HCT116 (cell line): Measurements from ENCODE around the gene ROR2.

Experiments used
- CEBPB ChIP-seq: IDR thresholded peaks from 2 replicates; pipeline ENCODE4 v1.6.1; 2012; ENCODE audit warnings: low read depth
- EZH2 ChIP-seq: fragments of 200-600 bp; sonication (generic); IDR thresholded peaks from 2 replicates; pipeline ENCODE4 v1.6.1; 2017; ENCODE audit warnings: antibody characterized with exemption, mixed run types
- JUND ChIP-seq: IDR thresholded peaks from 2 replicates; pipeline ENCODE4 v1.6.1; 2012
- POLR2A ChIP-seq: IDR thresholded peaks from 2 replicates; pipeline ENCODE4 v1.7.0; 2011; ENCODE audit warnings: borderline replicate concordance; ENCODE audit not compliant: insufficient read depth, insufficient read length; ENCODE audit errors: extremely low read depth
- POLR2AphosphoS5 ChIP-seq: IDR thresholded peaks from 2 replicates; pipeline ENCODE4 v1.6.1; 2011; ENCODE audit warnings: mild to moderate bottlenecking, low read depth, low read length, moderate library complexity
- SIN3A ChIP-seq: IDR thresholded peaks from 2 replicates; pipeline ENCODE4 v1.6.1; 2012; ENCODE audit warnings: low read depth
- SRF ChIP-seq: IDR thresholded peaks from 2 replicates; pipeline ENCODE4 v1.6.1; 2012; ENCODE audit warnings: low read depth
- ZFX ChIP-seq: fragments of 450-650 bp; IDR thresholded peaks from 2 replicates; pipeline ENCODE4 v1.6.1; 2017
- ZNF274 ChIP-seq: fragments of 200-500 bp; sonication (Bioruptor generic); IDR thresholded peaks from 2 replicates; pipeline ENCODE4 v1.6.1; 2014; ENCODE audit warnings: mild to moderate bottlenecking, low read depth, low read length, inconsistent platforms
- TF ChIP-seq, protein P1 (sequence below), 3 experiments: fragments of 200-600 bp in 1 of 3; sonication (generic) in 1 of 3; IDR thresholded peaks in 2 of 3; conservative IDR thresholded peaks in 1 of 3; 2 replicates each; pipeline ENCODE4 v1.5.1; 2012 to 2017; ENCODE audit warnings: low read depth in 2 of 3, low read length in 2 of 3, antibody characterized with exemption in 1 of 3, borderline replicate concordance in 1 of 3, control low read depth in 1 of 3, mild to moderate bottlenecking in 1 of 3, mixed read lengths in 1 of 3, mixed run types in 1 of 3, moderate library complexity in 1 of 3; ENCODE audit not compliant: insufficient read depth in 1 of 3
- TF ChIP-seq, protein P2 (sequence below): IDR thresholded peaks from 2 replicates; pipeline ENCODE4 v1.6.1; 2011; ENCODE audit warnings: mild to moderate bottlenecking, low read length, moderate library complexity; ENCODE audit not compliant: insufficient replicate concordance; ENCODE audit errors: extremely low read depth
- TF ChIP-seq, protein P3 (sequence below): IDR thresholded peaks from 2 replicates; pipeline ENCODE4 v1.6.1; 2012; ENCODE audit warnings: low read depth

DNA sequence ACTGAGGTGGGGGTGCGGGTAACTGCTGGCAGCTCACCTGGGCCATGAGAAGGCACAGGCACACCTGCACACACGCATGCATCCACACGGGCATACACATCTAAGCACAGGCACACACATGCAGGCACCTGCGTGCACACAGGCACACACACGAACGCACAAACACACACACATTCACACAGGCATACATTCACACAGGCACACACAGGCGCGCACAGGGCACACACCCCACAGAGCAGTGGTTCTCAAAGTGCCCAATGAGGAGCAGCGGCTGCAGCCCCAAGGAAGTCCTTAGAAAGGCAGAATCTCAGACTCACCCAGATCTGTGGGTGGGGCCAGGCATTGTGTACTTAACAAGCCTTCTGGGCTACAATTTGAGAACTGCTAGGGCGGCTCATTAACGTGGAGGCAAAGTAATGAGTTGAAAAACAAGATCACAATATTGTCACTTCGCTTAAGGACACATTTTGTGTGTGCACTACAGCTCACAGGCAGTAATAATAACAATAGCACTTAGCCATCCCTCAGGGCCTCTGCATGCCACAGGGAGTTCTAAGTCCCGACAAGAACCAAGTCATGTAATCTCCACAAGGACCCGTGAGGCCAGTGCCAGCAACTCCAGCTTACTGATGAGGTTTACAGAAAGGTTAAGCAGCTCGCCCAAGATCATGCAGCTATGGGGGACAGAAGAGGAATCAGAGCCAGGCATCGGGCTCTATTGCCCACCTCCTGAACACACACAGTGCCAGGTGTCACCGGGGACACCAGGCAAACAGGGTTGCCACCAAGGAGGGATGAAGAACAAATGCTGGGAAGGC lies 91.6 kb downstream of the ROR2 start:
- TF ChIP-seq, protein P1, sequence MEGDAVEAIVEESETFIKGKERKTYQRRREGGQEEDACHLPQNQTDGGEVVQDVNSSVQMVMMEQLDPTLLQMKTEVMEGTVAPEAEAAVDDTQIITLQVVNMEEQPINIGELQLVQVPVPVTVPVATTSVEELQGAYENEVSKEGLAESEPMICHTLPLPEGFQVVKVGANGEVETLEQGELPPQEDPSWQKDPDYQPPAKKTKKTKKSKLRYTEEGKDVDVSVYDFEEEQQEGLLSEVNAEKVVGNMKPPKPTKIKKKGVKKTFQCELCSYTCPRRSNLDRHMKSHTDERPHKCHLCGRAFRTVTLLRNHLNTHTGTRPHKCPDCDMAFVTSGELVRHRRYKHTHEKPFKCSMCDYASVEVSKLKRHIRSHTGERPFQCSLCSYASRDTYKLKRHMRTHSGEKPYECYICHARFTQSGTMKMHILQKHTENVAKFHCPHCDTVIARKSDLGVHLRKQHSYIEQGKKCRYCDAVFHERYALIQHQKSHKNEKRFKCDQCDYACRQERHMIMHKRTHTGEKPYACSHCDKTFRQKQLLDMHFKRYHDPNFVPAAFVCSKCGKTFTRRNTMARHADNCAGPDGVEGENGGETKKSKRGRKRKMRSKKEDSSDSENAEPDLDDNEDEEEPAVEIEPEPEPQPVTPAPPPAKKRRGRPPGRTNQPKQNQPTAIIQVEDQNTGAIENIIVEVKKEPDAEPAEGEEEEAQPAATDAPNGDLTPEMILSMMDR (IDR thresholded peaks at IDR 0.05 in 2 of 3, conservative IDR thresholded peaks at IDR 0.05 in 1 of 3; ENCODE audit: borderline replicate concordance in 1 of 3, insufficient read depth in 1 of 3, low read depth in 2 of 3, low read length in 2 of 3) = no peak
- TF ChIP-seq ZNF274 (no peak), SIN3A (no peak), CEBPB (no peak), POLR2A (no peak), EZH2 (no peak), POLR2AphosphoS5 (no peak), SRF (no peak), ZFX (no peak), JUND (no peak)
- TF ChIP-seq, protein P2, sequence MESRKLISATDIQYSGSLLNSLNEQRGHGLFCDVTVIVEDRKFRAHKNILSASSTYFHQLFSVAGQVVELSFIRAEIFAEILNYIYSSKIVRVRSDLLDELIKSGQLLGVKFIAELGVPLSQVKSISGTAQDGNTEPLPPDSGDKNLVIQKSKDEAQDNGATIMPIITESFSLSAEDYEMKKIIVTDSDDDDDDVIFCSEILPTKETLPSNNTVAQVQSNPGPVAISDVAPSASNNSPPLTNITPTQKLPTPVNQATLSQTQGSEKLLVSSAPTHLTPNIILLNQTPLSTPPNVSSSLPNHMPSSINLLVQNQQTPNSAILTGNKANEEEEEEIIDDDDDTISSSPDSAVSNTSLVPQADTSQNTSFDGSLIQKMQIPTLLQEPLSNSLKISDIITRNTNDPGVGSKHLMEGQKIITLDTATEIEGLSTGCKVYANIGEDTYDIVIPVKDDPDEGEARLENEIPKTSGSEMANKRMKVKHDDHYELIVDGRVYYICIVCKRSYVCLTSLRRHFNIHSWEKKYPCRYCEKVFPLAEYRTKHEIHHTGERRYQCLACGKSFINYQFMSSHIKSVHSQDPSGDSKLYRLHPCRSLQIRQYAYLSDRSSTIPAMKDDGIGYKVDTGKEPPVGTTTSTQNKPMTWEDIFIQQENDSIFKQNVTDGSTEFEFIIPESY = no peak
- TF ChIP-seq, protein P3, sequence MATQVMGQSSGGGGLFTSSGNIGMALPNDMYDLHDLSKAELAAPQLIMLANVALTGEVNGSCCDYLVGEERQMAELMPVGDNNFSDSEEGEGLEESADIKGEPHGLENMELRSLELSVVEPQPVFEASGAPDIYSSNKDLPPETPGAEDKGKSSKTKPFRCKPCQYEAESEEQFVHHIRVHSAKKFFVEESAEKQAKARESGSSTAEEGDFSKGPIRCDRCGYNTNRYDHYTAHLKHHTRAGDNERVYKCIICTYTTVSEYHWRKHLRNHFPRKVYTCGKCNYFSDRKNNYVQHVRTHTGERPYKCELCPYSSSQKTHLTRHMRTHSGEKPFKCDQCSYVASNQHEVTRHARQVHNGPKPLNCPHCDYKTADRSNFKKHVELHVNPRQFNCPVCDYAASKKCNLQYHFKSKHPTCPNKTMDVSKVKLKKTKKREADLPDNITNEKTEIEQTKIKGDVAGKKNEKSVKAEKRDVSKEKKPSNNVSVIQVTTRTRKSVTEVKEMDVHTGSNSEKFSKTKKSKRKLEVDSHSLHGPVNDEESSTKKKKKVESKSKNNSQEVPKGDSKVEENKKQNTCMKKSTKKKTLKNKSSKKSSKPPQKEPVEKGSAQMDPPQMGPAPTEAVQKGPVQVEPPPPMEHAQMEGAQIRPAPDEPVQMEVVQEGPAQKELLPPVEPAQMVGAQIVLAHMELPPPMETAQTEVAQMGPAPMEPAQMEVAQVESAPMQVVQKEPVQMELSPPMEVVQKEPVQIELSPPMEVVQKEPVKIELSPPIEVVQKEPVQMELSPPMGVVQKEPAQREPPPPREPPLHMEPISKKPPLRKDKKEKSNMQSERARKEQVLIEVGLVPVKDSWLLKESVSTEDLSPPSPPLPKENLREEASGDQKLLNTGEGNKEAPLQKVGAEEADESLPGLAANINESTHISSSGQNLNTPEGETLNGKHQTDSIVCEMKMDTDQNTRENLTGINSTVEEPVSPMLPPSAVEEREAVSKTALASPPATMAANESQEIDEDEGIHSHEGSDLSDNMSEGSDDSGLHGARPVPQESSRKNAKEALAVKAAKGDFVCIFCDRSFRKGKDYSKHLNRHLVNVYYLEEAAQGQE = no peak
